Keratinocyte (primary cell): Measurements from ENCODE around the gene KIF25. TPM values are rescaled to one million over a fixed set of nuclear protein-coding genes. Genes with fewer than 3 reads are reported as not detected.

Experiments
- DNase-seq: peaks from one replicate; pipeline ENCODE4 v3.0.0-alpha.2; 2011; ENCODE audit warnings: low read depth, missing footprints, low spot score
- FAIRE-seq: peaks from 2 replicates; lab custom pipeline; 2011; peaks lifted over from hg19 to GRCh38; lab: Jason Lieb, UNC
- H2AFZ ChIP-seq: 2 replicates; pipeline ENCODE4 v1.6.0; 2012; ENCODE audit warnings: low read length, control low read depth, inconsistent platforms; ENCODE audit not compliant: control insufficient read depth
- H3K27ac ChIP-seq: 2 replicates; pipeline ENCODE4 v1.5.1; 2011; ENCODE audit warnings: low read length; ENCODE audit not compliant: control insufficient read depth, insufficient read depth
- H3K27me3 ChIP-seq: 3 replicates; pipeline ENCODE4 v1.6.0; 2011; ENCODE audit warnings: low read length; ENCODE audit not compliant: control insufficient read depth, insufficient read depth; ENCODE audit errors: extremely low read depth
- H3K36me3 ChIP-seq, 2 experiments: 2 replicates in 1 of 2; 3 replicates in 1 of 2; pipeline ENCODE4 v1.5.1; 2011; ENCODE audit warnings: low read length in 2 of 2, mild to moderate bottlenecking in 1 of 2; ENCODE audit not compliant: control insufficient read depth in 2 of 2, insufficient read depth in 2 of 2; ENCODE audit errors: extremely low read depth in 1 of 2
- H3K4me1 ChIP-seq: 3 replicates; pipeline ENCODE4 v1.5.1; 2011; ENCODE audit warnings: low read length; ENCODE audit not compliant: control insufficient read depth, insufficient read depth; ENCODE audit errors: extremely low read depth
- H3K4me2 ChIP-seq: 3 replicates; pipeline ENCODE4 v1.6.0; 2011; ENCODE audit warnings: low read depth, low read length; ENCODE audit not compliant: control insufficient read depth, insufficient read depth; ENCODE audit errors: extremely low read depth
- H3K4me3 ChIP-seq, 3 experiments: fragments of 200-600 bp in 1 of 3; sonication (generic) in 1 of 3; 2 replicates in 2 of 3; 3 replicates in 1 of 3; pipeline ENCODE4 v1.5.1; 2011 to 2016; ENCODE audit warnings: low read length in 3 of 3, mild to moderate bottlenecking in 3 of 3, control low read depth in 2 of 3, inconsistent platforms in 1 of 3, low read depth in 1 of 3, mixed read lengths in 1 of 3, mixed run types in 1 of 3, moderate library complexity in 1 of 3; ENCODE audit not compliant: control insufficient read depth in 2 of 3, insufficient read depth in 2 of 3; ENCODE audit errors: extremely low read depth in 1 of 3
- H3K79me2 ChIP-seq: 2 replicates; pipeline ENCODE4 v1.6.0; 2012; ENCODE audit warnings: low read length; ENCODE audit not compliant: control insufficient read depth, insufficient read depth
- H3K9ac ChIP-seq: 3 replicates; pipeline ENCODE4 v1.6.0; 2011; ENCODE audit warnings: low read length; ENCODE audit not compliant: control insufficient read depth, insufficient read depth; ENCODE audit errors: extremely low read depth
- H3K9me1 ChIP-seq: 3 replicates; pipeline ENCODE4 v1.6.0; 2011; ENCODE audit warnings: low read length; ENCODE audit not compliant: control insufficient read depth, insufficient read depth; ENCODE audit errors: extremely low read depth
- H3K9me3 ChIP-seq: 2 replicates; pipeline ENCODE4 v1.5.1; 2012; ENCODE audit warnings: low read depth, low read length; ENCODE audit not compliant: control insufficient read depth
- H4K20me1 ChIP-seq: 3 replicates; pipeline ENCODE4 v1.6.0; 2011; ENCODE audit warnings: low read length; ENCODE audit not compliant: control insufficient read depth, insufficient read depth; ENCODE audit errors: extremely low read depth
- CTCF ChIP-seq, 3 experiments: IDR thresholded peaks in 1 of 3; conservative IDR thresholded peaks in 1 of 3; optimal IDR thresholded peaks in 1 of 3; 2 replicates in 2 of 3; 3 replicates in 1 of 3; pipeline versions ENCODE3 to v1.5.1; 2011; ENCODE audit warnings: low read length in 3 of 3, mild to moderate bottlenecking in 3 of 3, moderate library complexity in 2 of 3, control low read depth in 1 of 3, inconsistent platforms in 1 of 3; ENCODE audit not compliant: insufficient read depth in 2 of 3; ENCODE audit errors: extremely low read depth in 1 of 3
- EZH2 ChIP-seq: IDR thresholded peaks from one replicate; pipeline ENCODE4 v1.6.1; 2012; ENCODE audit warnings: inconsistent platforms, mild to moderate bottlenecking, low read length, moderate library complexity
- dilution Hi-C: fragments of 300-500 bp; cut with MboI; formaldehyde crosslinking; loops from one replicate; pipeline ENCODE4 v1.7.0; 2020; ENCODE audit warnings: low sequenced_read_pairs; ENCODE audit not compliant: extremely low pct_ligation_motif_present
- polyA plus RNA-seq, 5 experiments: library from polyadenylated mRNA; depleted of rRNA in 3 of 5; stranded (reverse) in 3 of 5; stranded (forward) in 1 of 5; unstranded in 1 of 5; fragments of >200 nt; gene quantifications; 1 replicate in 1 of 5; 2 replicates in 3 of 5; 3 replicates in 1 of 5; pipeline versions ENCODE4 v1.2.1 to v1.2.3, GENCODE V29; 2011 to 2012; ENCODE audit warnings: missing spikeins in 2 of 5, low read depth in 1 of 5, low replicate concordance in 1 of 5

KIF25 gene
- polyA plus RNA-seq, 1 donor (not counting 4 experiments of a cell fraction or from before 2014, with no cell fraction given), result not detected

GRCh38 chr6:167979436-167980139 lies 17.9 kb upstream of the KIF25 start:
- DNase-seq (no peak), FAIRE-seq (no peak)
- H3K36me3 ChIP-seq, result no peaks in the 10 kb centered on the region
- no peak overlapping the region for H3K4me2 ChIP-seq
- no peak overlapping the region for H2AFZ ChIP-seq
- no peak overlapping the region for H3K4me3 ChIP-seq
- dilution Hi-C loops, result no loop called here
- no peaks in the 10 kb centered on the region for H3K4me1 ChIP-seq
- no peak for TF ChIP-seq EZH2
- TF ChIP-seq CTCF (optimal IDR thresholded peaks at IDR 0.05 in 1 of 3, IDR thresholded peaks at IDR 0.05 in 1 of 3, conservative IDR thresholded peaks at IDR 0.05 in 1 of 3; ENCODE audit: extremely low read depth in 1 of 3, insufficient read depth in 2 of 3, low read length in 3 of 3), result no peak
- peaks cover 4% of the 10 kb centered on the region for H3K27me3 ChIP-seq
- H4K20me1 ChIP-seq, result no peaks in the 10 kb centered on the region
- no peaks in the 10 kb centered on the region for H3K9me1 ChIP-seq
- H3K79me2 ChIP-seq, result no peaks in the 10 kb centered on the region
- no peak overlapping the region for H3K9ac ChIP-seq
- no peak overlapping the region for H3K27ac ChIP-seq
- no peaks in the 10 kb centered on the region for H3K9me3 ChIP-seq

DNA sequence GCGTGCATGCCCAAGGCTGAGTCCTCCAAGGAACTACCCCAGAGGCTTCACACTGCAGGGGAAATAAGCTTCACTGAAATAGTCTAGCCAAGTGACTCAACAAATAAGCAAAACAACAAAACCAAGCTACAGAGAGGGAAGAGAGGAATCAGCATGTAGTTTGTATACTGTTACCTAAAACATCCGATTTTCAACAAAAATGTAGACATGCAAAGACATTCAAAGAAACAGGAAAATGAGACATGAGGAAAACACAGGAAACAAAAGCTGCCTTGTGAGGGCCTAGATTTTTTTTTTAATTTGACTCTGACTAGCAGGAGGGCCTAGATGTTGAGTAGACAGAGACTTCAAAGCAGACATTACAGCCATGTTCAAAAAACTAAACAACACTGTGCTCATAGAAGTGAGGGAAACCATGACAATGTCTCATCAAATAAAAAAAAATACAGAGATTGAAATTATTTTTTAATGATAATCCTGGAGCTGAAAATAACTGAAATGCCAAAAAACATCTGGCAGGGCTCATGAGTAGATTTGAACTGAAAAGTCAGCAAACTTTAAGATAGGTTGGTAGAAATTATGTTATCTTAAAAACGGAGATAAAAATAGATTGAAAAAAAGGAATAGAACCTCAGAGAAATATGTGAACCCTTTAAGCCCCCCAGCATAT lies 16.4 kb upstream of the KIF25 start:
- H2AFZ ChIP-seq, result no peak overlapping the region
- H4K20me1 ChIP-seq, result no peaks in the 10 kb centered on the region
- H3K9ac ChIP-seq, result no peak overlapping the region
- no peaks in the 10 kb centered on the region for H3K79me2 ChIP-seq
- H3K4me2 ChIP-seq, result no peak overlapping the region
- no peaks in the 10 kb centered on the region for H3K36me3 ChIP-seq
- TF ChIP-seq EZH2, result no peak
- TF ChIP-seq CTCF (optimal IDR thresholded peaks at IDR 0.05 in 1 of 3, IDR thresholded peaks at IDR 0.05 in 1 of 3, conservative IDR thresholded peaks at IDR 0.05 in 1 of 3; ENCODE audit: extremely low read depth in 1 of 3, insufficient read depth in 2 of 3, low read length in 3 of 3), result no peak
- DNase-seq (no peak), FAIRE-seq (no peak)
- no peak overlapping the region for H3K27ac ChIP-seq
- no peaks in the 10 kb centered on the region for H3K9me3 ChIP-seq
- dilution Hi-C loops, result no loop called here
- no peaks in the 10 kb centered on the region for H3K4me1 ChIP-seq
- no peak overlapping the region for H3K4me3 ChIP-seq
- peaks cover 4% of the 10 kb centered on the region for H3K27me3 ChIP-seq
- no peaks in the 10 kb centered on the region for H3K9me1 ChIP-seq
